Fibroblast of mammary gland (primary cell): ENCODE results near the gene TMX2.

Source experiments
- DNase-seq: peaks from one replicate; pipeline ENCODE4 v3.0.0-alpha.2; 2010; ENCODE audit warnings: low read depth
- H3K4me3 ChIP-seq: 2 replicates; pipeline ENCODE4 v1.5.1; 2011; ENCODE audit warnings: low read depth, mild to moderate bottlenecking, low read length, moderate library complexity; ENCODE audit not compliant: control insufficient read depth
- TF ChIP-seq, protein P1 (sequence below): conservative IDR thresholded peaks from 2 replicates; pipeline ENCODE4 v1.5.1; 2011; ENCODE audit warnings: low read depth, low read length, inconsistent platforms; ENCODE audit not compliant: control insufficient read depth, insufficient read depth

Gene TMX2

DNA sequence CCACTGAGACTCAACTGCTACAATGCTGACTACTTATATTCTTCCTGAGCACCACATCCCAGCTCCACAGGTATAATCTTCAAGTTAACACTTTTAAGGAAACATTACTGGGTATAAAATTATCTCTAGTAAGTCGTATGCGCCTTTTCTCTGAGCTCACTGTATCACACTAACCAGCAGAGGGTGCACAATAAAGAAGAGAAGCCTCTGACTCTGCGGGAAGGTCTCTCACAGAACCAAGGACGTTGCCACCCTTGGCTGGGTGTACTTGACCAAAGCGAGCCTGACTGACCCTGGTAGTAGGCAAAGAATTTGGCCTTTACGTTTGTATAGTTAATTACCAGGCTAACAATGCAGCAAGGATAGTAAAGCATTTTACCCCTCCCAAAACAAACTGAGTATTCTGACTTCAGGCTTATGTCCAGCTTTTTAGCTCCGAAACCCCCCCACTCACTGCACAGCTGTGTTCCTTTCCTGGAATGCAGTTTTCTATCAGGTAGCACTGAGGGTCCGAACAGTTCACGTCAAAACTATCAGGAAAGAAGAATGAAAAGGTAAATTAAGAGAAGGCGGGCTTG, 39.4 kb downstream of the TMX2 start, which contains the start of gene BTBD18:
TSS of gene BTBD18 (minus strand) at position 144 of the 578 bp plus-strand sequence. CDS start 631 bp downstream, outside the sequence.
- TF ChIP-seq, protein P1, sequence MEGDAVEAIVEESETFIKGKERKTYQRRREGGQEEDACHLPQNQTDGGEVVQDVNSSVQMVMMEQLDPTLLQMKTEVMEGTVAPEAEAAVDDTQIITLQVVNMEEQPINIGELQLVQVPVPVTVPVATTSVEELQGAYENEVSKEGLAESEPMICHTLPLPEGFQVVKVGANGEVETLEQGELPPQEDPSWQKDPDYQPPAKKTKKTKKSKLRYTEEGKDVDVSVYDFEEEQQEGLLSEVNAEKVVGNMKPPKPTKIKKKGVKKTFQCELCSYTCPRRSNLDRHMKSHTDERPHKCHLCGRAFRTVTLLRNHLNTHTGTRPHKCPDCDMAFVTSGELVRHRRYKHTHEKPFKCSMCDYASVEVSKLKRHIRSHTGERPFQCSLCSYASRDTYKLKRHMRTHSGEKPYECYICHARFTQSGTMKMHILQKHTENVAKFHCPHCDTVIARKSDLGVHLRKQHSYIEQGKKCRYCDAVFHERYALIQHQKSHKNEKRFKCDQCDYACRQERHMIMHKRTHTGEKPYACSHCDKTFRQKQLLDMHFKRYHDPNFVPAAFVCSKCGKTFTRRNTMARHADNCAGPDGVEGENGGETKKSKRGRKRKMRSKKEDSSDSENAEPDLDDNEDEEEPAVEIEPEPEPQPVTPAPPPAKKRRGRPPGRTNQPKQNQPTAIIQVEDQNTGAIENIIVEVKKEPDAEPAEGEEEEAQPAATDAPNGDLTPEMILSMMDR, result peak; percentile 54
- DNase-seq, result peak; percentile 60
- H3K4me3 ChIP-seq, result no peak within 1 kb of the TSS

DNA sequence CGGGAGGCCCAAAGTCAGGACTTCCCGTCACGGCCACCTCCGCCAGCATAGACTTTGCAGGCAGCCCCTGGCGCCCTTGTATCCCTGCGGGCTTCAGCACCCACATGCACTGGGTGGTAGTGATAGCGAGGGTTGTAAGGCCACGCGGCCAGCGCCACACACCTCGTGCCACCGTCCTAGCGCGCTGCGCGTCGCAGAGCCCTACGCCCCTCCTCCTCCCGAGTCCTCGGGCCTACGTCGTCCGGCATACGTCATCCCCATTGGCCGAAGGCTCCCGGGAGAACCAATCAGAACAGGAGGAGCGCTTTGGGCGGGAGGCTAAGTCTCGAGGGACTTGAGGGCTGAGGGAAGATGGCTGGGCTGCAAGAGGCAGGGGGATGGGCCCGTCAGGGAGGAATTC, 40.6 kb downstream of the TMX2 start:
- no peak overlapping the region for H3K4me3 ChIP-seq
- TF ChIP-seq, protein P1, result no peak
- DNase-seq, result no peak

DNA sequence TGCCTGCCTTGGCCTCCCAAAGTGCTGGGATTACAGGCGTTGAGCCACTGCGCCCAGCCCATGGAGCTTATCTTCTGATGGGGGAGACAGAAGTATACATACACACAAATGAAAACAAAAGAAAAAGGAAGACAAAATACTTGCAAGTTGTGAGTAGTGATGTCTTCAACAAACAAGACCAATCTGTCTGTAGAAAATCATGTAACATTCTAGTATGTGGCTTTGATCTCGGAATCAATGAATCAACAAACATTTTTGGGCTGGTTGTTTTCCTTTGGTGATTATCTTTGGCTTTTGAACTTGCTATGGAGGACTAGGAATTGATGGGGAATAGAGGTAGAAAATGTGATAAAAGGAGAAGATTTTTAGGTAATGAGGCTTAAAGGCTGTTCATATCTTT, 45.8 kb downstream of the TMX2 start:
- TF ChIP-seq, protein P1, result no peak
- DNase-seq, result no peak
- no peak overlapping the region for H3K4me3 ChIP-seq

DNA sequence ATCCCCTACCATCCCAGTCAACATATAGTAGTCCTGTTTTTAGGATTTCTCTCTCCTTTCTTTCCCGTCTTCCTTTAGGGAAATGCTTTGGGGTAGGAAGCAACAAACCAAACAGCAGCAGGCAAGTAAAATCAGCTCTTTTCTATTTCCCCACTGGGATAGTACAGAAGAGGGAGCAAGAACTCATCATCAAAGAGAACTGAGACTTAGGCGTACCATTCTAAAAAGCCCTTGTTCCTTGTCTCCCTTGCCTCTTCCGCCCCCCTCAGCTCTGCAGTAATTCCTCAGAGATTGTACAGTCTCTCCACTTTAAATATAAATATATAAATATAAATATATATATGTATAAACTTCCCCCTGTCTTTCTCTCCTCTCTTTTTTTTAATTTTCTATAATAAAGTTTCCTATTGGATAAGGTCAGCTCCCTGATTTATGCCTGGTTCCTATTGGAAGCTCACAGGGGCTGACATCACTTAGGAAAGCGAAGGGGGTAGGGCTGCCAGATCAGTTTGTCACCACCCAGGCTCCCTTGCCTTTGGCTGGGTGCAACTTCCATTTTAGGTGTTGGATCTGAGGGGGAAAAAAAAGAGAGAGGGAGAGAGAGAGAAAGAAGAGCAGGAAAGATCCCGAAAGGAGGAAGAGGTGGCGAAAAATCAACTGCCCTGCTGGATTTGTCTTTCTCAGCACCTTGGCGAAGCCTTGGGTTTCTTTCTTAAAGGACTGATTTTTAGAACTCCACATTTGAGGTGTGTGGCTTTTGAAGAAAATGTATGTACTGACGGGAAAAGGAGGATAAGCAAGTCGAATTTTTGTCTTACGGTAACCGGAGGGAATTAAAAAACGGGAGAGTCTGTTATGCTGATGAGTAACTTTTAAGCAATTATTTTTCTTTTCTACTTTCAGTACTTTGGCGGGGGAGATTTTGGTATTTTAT, 49.2 kb downstream of the TMX2 start, which contains the start of gene CTNND1:
TSS of gene CTNND1 (plus strand) at position 502 of the 934 bp plus-strand sequence. CDS start 29,677 bp downstream, outside the sequence.
- TF ChIP-seq, protein P1, result no peak
- peak; percentile 98 for DNase-seq
- H3K4me3 ChIP-seq, result peak within 1 kb of the TSS; percentile 96

DNA sequence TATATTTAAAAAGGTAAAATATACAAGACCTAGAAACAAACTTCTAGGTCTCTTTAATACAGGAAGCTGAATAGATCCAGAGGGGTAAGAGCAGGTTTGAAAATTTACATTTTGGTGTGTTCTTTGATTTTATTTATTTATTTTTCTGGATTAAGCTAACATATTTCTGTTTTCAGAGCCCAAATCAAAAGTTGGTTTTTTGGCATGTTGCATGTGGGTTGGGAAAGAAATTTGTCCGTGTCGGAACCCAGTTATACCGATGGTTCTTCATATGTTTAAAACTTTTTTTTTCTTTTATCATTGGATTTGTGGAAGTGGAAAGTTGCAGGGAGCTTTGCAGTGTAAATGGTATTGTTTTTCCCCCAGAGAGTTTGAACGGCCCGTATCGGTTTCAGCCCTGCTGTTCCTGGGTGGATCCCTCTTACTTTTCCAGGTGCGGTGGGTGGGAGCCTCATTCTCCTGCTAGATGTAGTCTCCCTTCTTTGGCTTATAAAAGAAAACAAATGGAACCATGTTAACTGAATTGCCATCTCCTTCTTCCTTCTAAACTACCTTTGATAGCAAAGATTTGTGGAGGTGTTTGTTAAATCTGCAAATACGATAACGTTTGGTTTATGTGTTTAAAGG, 50.0 kb downstream of the TMX2 start:
- peak overlapping the region; percentile 96 for H3K4me3 ChIP-seq
- DNase-seq, result no peak
- TF ChIP-seq, protein P1, result no peak

DNA sequence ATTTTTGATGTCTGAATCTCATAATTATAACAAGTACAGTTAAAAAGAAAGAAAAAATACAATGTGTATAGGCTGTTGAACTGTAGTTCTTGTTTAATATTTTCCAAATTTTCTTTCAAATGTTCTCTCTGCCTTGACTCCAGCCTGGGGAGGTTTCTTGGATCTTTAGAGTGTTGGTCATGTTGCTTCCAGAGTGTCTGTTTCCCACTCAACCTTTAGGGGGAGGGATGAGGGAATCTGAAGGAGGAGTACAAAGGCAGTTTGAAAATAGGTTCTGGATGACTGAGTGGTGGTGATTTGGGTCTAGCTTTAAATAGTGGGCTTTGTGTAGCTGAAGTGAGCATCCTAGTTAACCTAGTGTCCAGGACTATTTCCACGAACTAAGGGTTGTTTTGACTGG, 51.2 kb downstream of the TMX2 start:
- peak; percentile 59 for DNase-seq
- peak overlapping the region; percentile 96 for H3K4me3 ChIP-seq
- TF ChIP-seq, protein P1, result peak; percentile 52
